Measurements from ENCODE around the gene HS6ST3. TPM values are rescaled to one million over a fixed set of nuclear protein-coding genes. Genes with fewer than 3 reads are reported as not detected.

The HS6ST3 gene
- total and polyA plus RNA-seq, 2 of the 13 experiments (the other 11 are each of a cell fraction or from before 2014, with no cell fraction given), result not detected

DNA sequence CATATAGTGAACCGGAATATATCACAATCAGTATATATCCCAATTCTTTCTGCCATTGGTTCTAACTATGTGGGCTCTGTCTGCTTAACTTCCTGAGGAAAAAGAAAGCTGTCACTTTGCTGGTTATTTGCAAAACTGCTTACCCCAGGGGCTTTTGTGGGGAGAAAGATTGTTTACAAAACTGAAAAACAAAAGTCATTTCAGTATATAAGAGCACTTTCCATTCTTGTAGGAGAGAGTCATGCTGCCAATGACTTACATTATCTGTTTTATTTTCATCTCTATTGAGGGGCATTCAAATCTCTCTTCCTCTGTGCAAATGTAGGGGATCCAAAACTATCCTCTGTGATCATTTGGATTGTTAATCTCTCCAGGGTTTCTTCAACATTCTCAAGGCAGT, 3.2 kb upstream of the HS6ST3 start:
- no peak overlapping the region for H3K4me2 ChIP-seq (ENCODE audit: low read depth, low read length)
- POLR2A ChIA-PET, result no interaction called here
- intact Hi-C loops (cut with micrococcal nuclease; ENCODE audit: unreplicated experiment), result no loop called here

DNA sequence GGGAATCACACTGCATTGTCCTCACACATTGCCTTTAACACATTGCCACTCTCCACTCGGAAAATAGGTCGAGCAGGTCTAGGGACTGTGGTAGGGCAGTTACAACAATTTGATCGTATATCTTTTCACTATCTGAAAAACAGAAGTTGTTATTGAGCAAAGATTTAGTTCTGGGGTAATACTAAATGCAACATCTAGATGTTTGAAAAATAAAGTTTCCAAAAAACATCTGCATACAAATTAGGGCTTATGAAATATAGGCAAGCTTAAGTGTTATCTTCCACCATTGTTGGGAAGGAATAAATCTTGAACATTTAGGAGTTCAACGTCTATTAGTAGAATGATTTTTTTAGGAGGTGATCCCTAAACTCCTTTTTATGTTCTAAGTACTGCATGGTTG, 768 bp upstream of the HS6ST3 start:
- H3K9me3 ChIP-seq (ENCODE audit: low read length), result no peaks in the 10 kb centered on the region
- no peak overlapping the region for H3K4me3 ChIP-seq (replicated peaks in 1 of 3; ENCODE audit: insufficient read depth in 1 of 3, low read depth in 2 of 3, low read length in 3 of 3)
- no peak overlapping the region for H3K4me2 ChIP-seq (ENCODE audit: low read depth, low read length)
- DNase-seq (ENCODE audit: low spot score), result no peak
- no peak overlapping the region for H3K27ac ChIP-seq (ENCODE audit: extremely low read length, insufficient read depth, low read length)
- no peak for FAIRE-seq
- POLR2A ChIA-PET, result no interaction called here
- H3K9ac ChIP-seq (ENCODE audit: insufficient read depth, low read depth, low read length), result no peak overlapping the region
- ATAC-seq, result no peak
- H2AFZ ChIP-seq (ENCODE audit: low read length), result no peak overlapping the region
- H3K79me2 ChIP-seq (ENCODE audit: insufficient read depth, low read length), result no peaks in the 10 kb centered on the region
- H3K36me3 ChIP-seq (replicated peaks in 1 of 2; ENCODE audit: control insufficient read depth in 1 of 2, insufficient read depth in 2 of 2, low read length in 2 of 2), result no peaks in the 10 kb centered on the region
- 3% methylated on average over 4 of the region's 4 CpGs for WGBS (ENCODE audit: low lambda C conversion rate)
- TF ChIP-seq JARID2 (CRISPR knock-in tag; IDR thresholded peaks at IDR 0.05; ENCODE audit: insufficient replicate concordance) (no peak), CBX2 (IDR thresholded peaks at IDR 0.05; ENCODE audit: low read depth, low read length) (peak; percentile 84; the same call in 1 of the 2 replicates), CBX2 (CRISPR knock-in tag; IDR thresholded peaks at IDR 0.05; ENCODE audit: low read depth) (no peak)
- in situ Hi-C loops (cut with HindIII; ENCODE audit: extremely low pct_ligation_motif_present, low pct_unique_long_range_greater_than_20kb) (no loop called here), intact Hi-C loops (cut with micrococcal nuclease; ENCODE audit: unreplicated experiment) (no loop called here)
- 0 out of 2 replicates have a peak, but pooled peaks cover 6% of the 10 kb centered on the region for H3K4me1 ChIP-seq (ENCODE audit: insufficient read depth, low read length)
- H3K27me3 ChIP-seq (ENCODE audit: control insufficient read depth in 1 of 2, insufficient read depth in 2 of 2, low read length in 2 of 2), result peaks cover 6 to 37% of the 10 kb centered on the region in 2 experiments
- no peaks in the 10 kb centered on the region for H4K20me1 ChIP-seq (ENCODE audit: insufficient read depth, low read length)
- no TSS peak for BruUV-seq (replicated peaks)
- CTCF ChIA-PET (ENCODE audit: low intra/inter-chr PET ratio, low total read pairs), result no interaction called here

More for the DNA sequence above, 3.2 kb upstream of the HS6ST3 start:
- 50% methylated on average over 1 of the region's 1 CpG for WGBS (ENCODE audit: low lambda C conversion rate)
- Histone ChIP-seq H3K4me1 (ENCODE audit: insufficient read depth, low read length) (0 out of 2 replicates have a peak, but pooled peaks cover 6% of the 10 kb centered on the region), H3K27me3 (ENCODE audit: control insufficient read depth in 1 of 2, insufficient read depth in 2 of 2, low read length in 2 of 2) (peaks cover 5 to 31% of the 10 kb centered on the region in 2 experiments), H2AFZ (ENCODE audit: low read length) (no peak overlapping the region), H3K36me3 (replicated peaks in 1 of 2; ENCODE audit: control insufficient read depth in 1 of 2, insufficient read depth in 2 of 2, low read length in 2 of 2) (no peaks in the 10 kb centered on the region), H3K27ac (ENCODE audit: extremely low read length, insufficient read depth, low read length) (no peak overlapping the region), H3K9me3 (ENCODE audit: low read length) (no peaks in the 10 kb centered on the region), H3K9ac (ENCODE audit: insufficient read depth, low read depth, low read length) (no peak overlapping the region), H3K4me3 (replicated peaks in 1 of 3; ENCODE audit: insufficient read depth in 1 of 3, low read depth in 2 of 3, low read length in 3 of 3) (no peak overlapping the region), H3K79me2 (ENCODE audit: insufficient read depth, low read length) (no peaks in the 10 kb centered on the region), H4K20me1 (ENCODE audit: insufficient read depth, low read length) (no peaks in the 10 kb centered on the region)
- CTCF ChIA-PET (ENCODE audit: low intra/inter-chr PET ratio, low total read pairs), result no interaction called here
- FAIRE-seq (no peak), ATAC-seq (no peak), DNase-seq (ENCODE audit: low spot score) (no peak)
- BruUV-seq (replicated peaks), result no TSS peak
- TF ChIP-seq ZFP37 (CRISPR knock-in tag; IDR thresholded peaks at IDR 0.05; ENCODE audit: borderline replicate concordance), result no peak
- TF ChIP-seq ZSCAN12 (CRISPR knock-in tag; IDR thresholded peaks at IDR 0.05), result no peak
- TF ChIP-seq, protein P1, sequence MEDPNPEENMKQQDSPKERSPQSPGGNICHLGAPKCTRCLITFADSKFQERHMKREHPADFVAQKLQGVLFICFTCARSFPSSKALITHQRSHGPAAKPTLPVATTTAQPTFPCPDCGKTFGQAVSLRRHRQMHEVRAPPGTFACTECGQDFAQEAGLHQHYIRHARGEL (CRISPR knock-in tag; IDR thresholded peaks at IDR 0.05), result no peak
- no peak for TF ChIP-seq ZBTB21 (CRISPR knock-in tag; IDR thresholded peaks at IDR 0.05)
- TF ChIP-seq CENPT (CRISPR knock-in tag; IDR thresholded peaks at IDR 0.05; ENCODE audit: low read depth), result no peak
- no peak for TF ChIP-seq KLF6 (CRISPR knock-in tag; IDR thresholded peaks at IDR 0.05)
- TF ChIP-seq MAZ (IDR thresholded peaks at IDR 0.05; ENCODE audit: borderline replicate concordance, low read depth, low read length), result no peak
- TF ChIP-seq MAZ (CRISPR knock-in tag; IDR thresholded peaks at IDR 0.05; ENCODE audit: low read depth), result no peak
- no peak for TF ChIP-seq MAFK (conservative IDR thresholded peaks at IDR 0.05 in 1 of 2, IDR thresholded peaks at IDR 0.05 in 1 of 2; ENCODE audit: low read length in 2 of 2)
- no peak for TF ChIP-seq KMT2B (CRISPR knock-in tag; IDR thresholded peaks at IDR 0.05)
- TF ChIP-seq SRF (IDR thresholded peaks at IDR 0.05; ENCODE audit: low read depth, low read length), result no peak
- TF ChIP-seq, protein P2, sequence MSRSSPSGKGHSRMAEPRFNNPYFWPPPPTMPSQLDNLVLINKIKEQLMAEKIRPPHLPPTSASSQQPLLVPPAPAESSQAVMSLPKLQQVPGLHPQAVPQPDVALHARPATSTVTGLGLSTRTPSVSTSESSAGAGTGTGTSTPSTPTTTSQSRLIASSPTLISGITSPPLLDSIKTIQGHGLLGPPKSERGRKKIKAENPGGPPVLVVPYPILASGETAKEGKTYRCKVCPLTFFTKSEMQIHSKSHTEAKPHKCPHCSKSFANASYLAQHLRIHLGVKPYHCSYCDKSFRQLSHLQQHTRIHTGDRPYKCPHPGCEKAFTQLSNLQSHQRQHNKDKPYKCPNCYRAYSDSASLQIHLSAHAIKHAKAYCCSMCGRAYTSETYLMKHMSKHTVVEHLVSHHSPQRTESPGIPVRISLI (CRISPR knock-in tag; IDR thresholded peaks at IDR 0.05; ENCODE audit: borderline replicate concordance), result no peak
- TF ChIP-seq ZNF143 (CRISPR knock-in tag; IDR thresholded peaks at IDR 0.05), result no peak
- TF ChIP-seq NFE2L1 (CRISPR knock-in tag; IDR thresholded peaks at IDR 0.05; ENCODE audit: borderline replicate concordance), result no peak
- TF ChIP-seq KDM5A (IDR thresholded peaks at IDR 0.05; ENCODE audit: borderline replicate concordance, low read length), result no peak
- TF ChIP-seq SUZ12 (IDR thresholded peaks at IDR 0.05; ENCODE audit: low read depth, low read length), result no peak
- in situ Hi-C loops (cut with HindIII; ENCODE audit: extremely low pct_ligation_motif_present, low pct_unique_long_range_greater_than_20kb), result no loop called here
